HG02884 (cell line): Measurements from ENCODE around the gene HOXB2.
"Not testable (repeated sequence)": the region's sequence is repeated elsewhere in the genome, so short reads cannot be mapped to it uniquely, and the experiment has no call there.

ENCODE experiments used
- ATAC-seq: cut with Tn5 transposase; IDR thresholded peaks from one replicate; pipeline ENCODE4 v1.9.1; 2021; ENCODE audit warnings: mild to moderate bottlenecking, moderate library complexity; ENCODE audit not compliant: unreplicated experiment

Gene HOXB2

GRCh38 chr17:48542114-48542656 lies 2.7 kb downstream of the HOXB2 start:
- no peak for ATAC-seq

DNA sequence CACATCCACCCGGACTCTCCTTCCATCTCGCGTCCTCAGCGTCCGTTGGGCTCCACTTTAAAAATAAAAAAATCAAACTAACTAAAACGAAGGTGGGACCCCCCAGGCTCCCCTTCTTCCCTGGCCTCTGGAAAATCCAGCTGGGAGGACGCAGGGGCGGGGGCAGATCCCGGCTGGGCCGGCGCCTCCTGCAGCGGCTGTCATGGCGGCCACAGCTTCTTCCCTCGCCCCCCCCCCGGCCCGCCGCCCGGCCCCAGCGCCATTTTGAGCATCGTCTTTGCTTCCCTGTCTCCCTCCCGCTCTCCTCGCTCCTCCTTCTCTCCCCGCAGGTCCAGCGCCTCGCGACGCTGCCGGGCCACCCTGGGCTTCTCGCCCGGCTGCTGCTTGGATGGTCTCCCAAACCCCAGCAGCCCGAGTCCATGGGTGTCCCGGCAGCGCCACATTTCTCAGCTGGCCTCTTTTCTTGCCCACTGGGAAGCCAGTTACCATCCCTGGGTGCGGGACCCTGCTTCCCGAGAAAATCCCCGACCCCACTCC lies 3.3 kb downstream of the HOXB2 start:
- no peak for ATAC-seq

GRCh38 chr17:48541036-48541576 lies 3.8 kb downstream of the HOXB2 start:
- no peak for ATAC-seq

DNA sequence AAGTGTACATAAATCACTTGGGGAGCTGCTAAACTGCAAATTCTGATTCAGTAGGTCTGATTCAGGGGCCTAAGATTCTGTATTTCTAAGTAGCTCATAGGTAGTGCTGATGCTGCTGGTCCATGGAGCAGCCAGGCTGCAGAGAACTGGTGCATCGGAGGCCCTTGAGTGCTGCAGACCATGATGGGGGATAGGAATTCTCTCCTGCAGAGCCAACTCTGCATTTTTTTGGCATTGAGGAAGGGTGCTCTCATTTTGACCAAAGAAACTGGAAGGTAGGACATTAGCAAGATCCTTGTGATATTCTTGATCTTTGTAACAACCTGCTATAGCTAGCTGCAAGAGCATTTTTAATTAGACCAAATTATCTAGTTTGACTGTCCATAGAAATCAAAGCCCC lies 4.7 kb downstream of the HOXB2 start:
- ATAC-seq: no peak

GRCh38 chr17:48539177-48539576 lies 5.7 kb downstream of the HOXB2 start:
- ATAC-seq: no peak

DNA sequence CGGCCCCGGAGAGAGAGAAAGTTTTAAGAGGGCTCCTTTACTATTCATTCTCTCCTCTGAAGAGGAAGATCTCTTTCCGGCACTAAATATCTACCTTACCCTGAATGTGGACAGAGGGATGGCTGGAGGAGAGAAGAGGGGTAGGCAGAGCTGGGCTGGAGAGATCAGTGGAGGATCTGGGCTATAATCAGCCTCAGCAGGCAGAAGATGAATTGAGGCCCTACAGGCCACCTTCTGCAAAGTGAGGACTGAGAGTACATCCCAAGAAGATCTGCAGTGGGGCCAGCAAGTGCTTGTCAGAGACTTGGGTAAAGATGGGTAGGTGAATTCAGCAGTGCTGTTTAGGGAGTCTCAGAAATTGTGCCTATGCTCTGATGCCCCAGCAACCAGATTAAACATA lies 7.6 kb downstream of the HOXB2 start:
- no peak for ATAC-seq

DNA sequence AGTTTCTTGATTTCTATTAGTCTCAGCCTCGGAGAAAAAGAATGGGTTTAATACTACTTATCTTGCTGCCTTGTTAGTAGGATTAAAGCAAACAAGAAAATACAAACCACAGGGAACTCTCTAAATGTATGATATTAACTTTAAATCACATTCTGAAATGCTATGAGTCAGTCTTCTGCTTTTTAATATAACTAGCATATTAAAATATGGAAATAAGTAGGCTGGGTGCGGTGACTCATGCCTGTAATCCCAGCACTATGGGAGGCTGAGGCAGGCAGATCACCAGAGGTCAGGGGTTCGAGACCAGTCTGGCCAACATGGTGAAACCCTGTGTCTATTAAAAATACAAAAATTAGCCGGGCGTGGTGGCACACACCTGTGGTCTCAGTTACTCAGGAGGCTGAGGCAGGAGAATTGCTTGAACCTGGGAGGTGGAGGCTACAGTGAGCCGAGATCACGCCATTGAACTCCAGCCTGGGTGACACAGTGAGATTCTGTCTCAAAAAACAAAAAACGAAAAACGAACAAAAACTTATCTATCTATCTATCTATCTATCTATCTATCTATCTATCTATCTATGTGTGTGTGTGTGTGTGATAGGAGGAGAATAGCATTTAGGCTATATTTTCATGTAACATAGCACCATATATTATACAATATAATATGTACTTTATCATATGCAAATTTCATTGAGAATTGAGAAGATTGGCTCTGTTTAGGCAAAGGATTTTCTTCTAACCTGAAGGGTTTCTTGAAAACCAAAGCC lies 8.9 kb downstream of the HOXB2 start:
- not testable (repeated sequence) for ATAC-seq

GRCh38 chr17:48532261-48532660 lies 12.6 kb downstream of the HOXB2 start:
- ATAC-seq: no peak

DNA sequence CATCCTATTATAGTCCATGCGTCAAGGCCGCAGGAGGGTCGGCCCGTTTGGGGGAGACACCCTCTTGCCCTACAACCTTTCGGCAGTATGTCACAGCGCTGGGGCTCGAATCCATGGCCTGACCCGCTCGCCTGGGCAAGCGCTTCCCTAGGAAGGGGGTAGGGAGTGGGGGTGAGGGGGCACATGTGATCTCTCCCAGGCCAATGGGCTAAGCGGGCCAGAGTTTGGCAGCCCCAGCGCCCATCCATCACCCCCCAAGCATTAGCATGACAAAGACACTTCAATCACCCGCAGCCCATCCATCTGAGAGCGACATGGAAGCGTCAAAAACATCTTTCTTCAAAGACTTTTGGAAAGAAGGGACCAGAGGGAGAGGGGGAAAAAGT lies 14.0 kb downstream of the HOXB2 start, which contains the start of gene HOXB1:
Gene HOXB1, minus strand, starts transcription at position 125 of the 386 bp plus-strand sequence. Its CDS starts 107 bp downstream, at position 18.
- no peak for ATAC-seq

DNA sequence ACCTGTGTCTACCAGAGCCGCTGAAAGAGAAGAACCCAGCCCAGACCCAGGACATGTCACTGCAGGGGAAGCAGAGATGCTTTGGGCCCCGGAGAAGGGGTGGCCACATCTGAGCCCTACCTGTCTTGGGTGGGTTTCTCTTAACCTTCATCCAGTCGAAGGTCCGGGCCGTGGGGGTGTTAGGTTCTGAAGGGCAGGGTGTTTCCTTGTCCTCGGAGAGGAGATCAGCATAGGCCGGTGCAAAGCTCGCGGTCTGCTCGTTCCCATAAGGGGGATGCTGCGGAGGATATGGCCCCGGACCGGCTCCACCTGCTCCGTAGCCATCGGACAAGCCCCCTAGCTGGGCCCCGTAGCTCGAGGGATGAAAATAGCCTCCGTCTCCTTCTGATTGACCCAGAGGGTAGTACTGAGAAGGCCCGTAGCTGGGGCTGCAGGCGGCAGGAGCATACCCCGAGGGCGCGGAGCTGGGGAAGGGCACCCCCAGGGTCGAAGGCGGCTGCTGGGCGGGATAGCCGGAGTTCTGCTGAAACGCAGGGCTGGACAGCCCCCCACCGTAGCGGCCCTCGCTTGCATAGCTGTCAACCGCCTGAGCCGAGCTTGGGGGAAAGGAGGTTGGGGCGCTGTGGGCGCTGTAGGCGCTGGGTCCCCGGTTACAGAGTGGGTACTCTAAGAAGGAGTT lies 14.6 kb downstream of the HOXB2 start:
- no peak for ATAC-seq

DNA sequence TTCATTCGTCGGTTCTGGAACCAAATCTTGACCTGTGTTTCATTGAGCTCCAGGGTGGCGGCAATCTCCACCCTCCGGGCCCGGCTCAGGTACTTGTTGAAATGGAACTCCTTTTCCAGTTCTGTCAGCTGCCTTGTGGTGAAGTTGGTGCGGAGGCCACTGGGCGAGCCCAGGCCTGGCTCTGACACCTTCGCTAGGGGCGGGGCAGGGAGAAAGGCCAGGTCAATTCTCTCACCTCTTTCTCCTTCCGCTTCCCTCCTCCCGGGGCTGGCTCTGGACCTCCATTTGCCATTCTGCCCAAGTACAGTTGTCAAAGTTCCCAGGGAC lies 15.3 kb downstream of the HOXB2 start:
- no peak for ATAC-seq

DNA sequence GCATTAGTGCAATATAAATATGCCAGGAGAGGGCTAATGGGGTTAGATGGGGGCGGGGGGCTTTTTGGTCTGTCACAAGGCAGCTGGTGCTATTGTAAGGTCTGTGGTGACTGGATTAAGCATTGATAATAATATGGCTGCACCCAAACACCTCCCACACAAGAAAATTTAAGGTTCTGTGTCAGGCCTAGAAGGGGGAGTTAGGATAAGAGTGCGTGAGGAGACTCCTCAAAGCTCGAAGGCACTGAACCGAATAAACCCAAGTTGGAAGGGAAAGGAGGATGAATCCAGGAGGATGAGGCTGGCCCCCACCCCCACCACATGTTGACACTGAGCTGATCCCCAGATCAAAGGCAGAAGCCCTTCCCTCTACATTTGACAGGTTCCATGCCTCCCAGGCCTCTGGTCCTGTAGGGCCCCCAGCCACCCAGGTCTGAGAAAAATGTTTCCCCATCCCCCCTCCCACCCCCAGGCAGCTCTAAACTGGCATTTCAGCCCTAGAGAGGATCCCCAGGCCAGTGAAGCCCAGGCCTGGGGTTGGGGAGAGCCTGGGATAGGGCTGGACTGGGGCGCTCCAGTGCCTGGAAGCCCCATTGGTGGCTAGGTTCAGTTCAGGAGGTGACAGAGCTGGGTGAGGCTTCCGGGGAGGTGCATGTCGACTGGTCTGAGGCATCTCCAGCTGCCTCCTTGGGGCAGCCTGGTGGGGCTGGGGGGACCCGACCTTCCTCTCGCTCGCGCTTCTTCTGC lies 15.8 kb downstream of the HOXB2 start:
- ATAC-seq: no peak

GRCh38 chr17:48528153-48528935 lies 16.6 kb downstream of the HOXB2 start:
- ATAC-seq: no peak

GRCh38 chr17:48527547-48527932 lies 17.4 kb downstream of the HOXB2 start:
- ATAC-seq: no peak

- no peak for ATAC-seq
These were observed 18.0 kb downstream of the HOXB2 start for GRCh38 chr17:48526608-48527546.

GRCh38 chr17:48523010-48523409 lies 21.9 kb downstream of the HOXB2 start:
- ATAC-seq: no peak

GRCh38 chr17:48522031-48522653 lies 22.8 kb downstream of the HOXB2 start:
- ATAC-seq: no peak

DNA sequence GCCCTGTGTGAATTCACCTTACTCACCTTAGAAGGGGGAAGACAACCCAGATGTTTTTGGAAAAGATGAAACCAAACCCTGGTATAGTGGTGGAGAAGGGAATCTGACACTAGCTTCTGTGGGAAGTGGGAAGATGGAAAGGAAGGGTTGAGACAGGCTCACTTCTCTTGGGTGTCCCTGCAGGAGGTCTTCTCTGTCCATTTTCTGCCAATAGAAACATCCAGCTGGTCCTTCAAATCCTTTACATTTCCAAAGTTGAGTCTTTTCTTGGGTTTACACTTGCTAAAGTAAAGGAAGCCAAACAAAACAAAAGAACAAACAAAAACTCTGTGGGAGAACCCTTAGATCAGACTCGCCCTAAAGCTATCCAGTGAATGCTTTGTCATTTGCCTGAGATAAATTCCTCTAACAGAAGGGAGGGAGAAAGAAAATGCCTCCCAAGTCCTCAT lies 24.3 kb downstream of the HOXB2 start:
- ATAC-seq: no peak

GRCh38 chr17:48519427-48519826 lies 25.5 kb downstream of the HOXB2 start:
- no peak for ATAC-seq
